ENCODE results near the gene CYP26C1. TPM values are rescaled to one million over a fixed set of nuclear protein-coding genes. Genes with fewer than 3 reads are reported as not detected.

CYP26C1 gene
- polyA plus RNA-seq, 1 donor from 2014 or later: not detected

GRCh38 chr10:93074597-93075368 lies 14.2 kb downstream of the CYP26C1 start:
- no peaks in the 10 kb centered on the region for H3K79me2 ChIP-seq (replicated peaks; ENCODE audit: insufficient read depth, low read length)
- peak overlapping the region; percentile 94 for H3K4me2 ChIP-seq (ENCODE audit: low read length)
- peak overlapping the region; percentile 26 for H3K9ac ChIP-seq (ENCODE audit: low read length)
- no peaks in the 10 kb centered on the region for H3K9me2 ChIP-seq (ENCODE audit: insufficient read depth, low read length)
- TF ChIP-seq MXI1 (conservative IDR thresholded peaks at IDR 0.05; ENCODE audit: poor library complexity, severe bottlenecking) (no peak), EZH2 (IDR thresholded peaks at IDR 0.05; ENCODE audit: borderline replicate concordance, insufficient read depth, low read length, poor library complexity, severe bottlenecking) (peak; percentile 60), RAD21 (conservative IDR thresholded peaks at IDR 0.05) (no peak), EP300 (conservative IDR thresholded peaks at IDR 0.05; ENCODE audit: poor library complexity, severe bottlenecking) (no peak), CTCF (IDR thresholded peaks at IDR 0.05; ENCODE audit: poor library complexity, severe bottlenecking) (no peak), TAF1 (IDR thresholded peaks at IDR 0.05; ENCODE audit: low read depth) (no peak), POLR2AphosphoS5 (IDR thresholded peaks at IDR 0.05) (no peak), REST (IDR thresholded peaks at IDR 0.05; ENCODE audit: borderline replicate concordance) (no peak)
- peak overlapping the region; percentile 14 for H2AFZ ChIP-seq (ENCODE audit: low read depth, low read length)
- no peaks in the 10 kb centered on the region for H3K9me3 ChIP-seq (ENCODE audit: low read length)
- no peaks in the 10 kb centered on the region for H3K36me3 ChIP-seq (ENCODE audit: insufficient read depth, low read length)
- no peak overlapping the region for H3K27ac ChIP-seq (ENCODE audit: low read length)
- H3F3A ChIP-seq (ENCODE audit: insufficient read depth, low read length, poor library complexity, severe bottlenecking): no peaks in the 10 kb centered on the region
- H4K20me1 ChIP-seq (ENCODE audit: insufficient read depth): no peaks in the 10 kb centered on the region
- peak overlapping the region; percentile 80 for H3K4me3 ChIP-seq (ENCODE audit: low read length)
- peaks cover 92% of the 10 kb centered on the region for H3K27me3 ChIP-seq (ENCODE audit: insufficient read depth, low read depth, low read length)

GRCh38 chr10:93075369-93076221 lies 15.0 kb downstream of the CYP26C1 start:
- Histone ChIP-seq H3K9ac (ENCODE audit: low read length) (no peak overlapping the region), H4K20me1 (ENCODE audit: insufficient read depth) (no peaks in the 10 kb centered on the region), H3K36me3 (ENCODE audit: insufficient read depth, low read length) (no peaks in the 10 kb centered on the region), H3K27ac (ENCODE audit: low read length) (no peak overlapping the region), H3K4me2 (ENCODE audit: low read length) (no peak overlapping the region), H3K27me3 (ENCODE audit: insufficient read depth, low read depth, low read length) (peaks cover 84% of the 10 kb centered on the region), H2AFZ (ENCODE audit: low read depth, low read length) (no peak overlapping the region), H3K4me3 (ENCODE audit: low read length) (peak overlapping the region; percentile 80), H3F3A (ENCODE audit: insufficient read depth, low read length, poor library complexity, severe bottlenecking) (no peaks in the 10 kb centered on the region), H3K79me2 (replicated peaks; ENCODE audit: insufficient read depth, low read length) (no peaks in the 10 kb centered on the region), H3K9me3 (ENCODE audit: low read length) (no peaks in the 10 kb centered on the region), H3K9me2 (ENCODE audit: insufficient read depth, low read length) (no peaks in the 10 kb centered on the region)
- TF ChIP-seq CTCF (IDR thresholded peaks at IDR 0.05; ENCODE audit: poor library complexity, severe bottlenecking) (no peak), MXI1 (conservative IDR thresholded peaks at IDR 0.05; ENCODE audit: poor library complexity, severe bottlenecking) (no peak), POLR2AphosphoS5 (IDR thresholded peaks at IDR 0.05) (no peak), EP300 (conservative IDR thresholded peaks at IDR 0.05; ENCODE audit: poor library complexity, severe bottlenecking) (no peak), TAF1 (IDR thresholded peaks at IDR 0.05; ENCODE audit: low read depth) (no peak), RAD21 (conservative IDR thresholded peaks at IDR 0.05) (no peak), REST (IDR thresholded peaks at IDR 0.05; ENCODE audit: borderline replicate concordance) (no peak), EZH2 (IDR thresholded peaks at IDR 0.05; ENCODE audit: borderline replicate concordance, insufficient read depth, low read length, poor library complexity, severe bottlenecking) (no peak), SMC3 (conservative IDR thresholded peaks at IDR 0.05; ENCODE audit: poor library complexity) (no peak)

Measured in neural cell (in vitro differentiated cells).